Endodermal cell (in vitro differentiated cells): Measurements from ENCODE around the gene C6orf15. TPM values are rescaled to one million over a fixed set of nuclear protein-coding genes. Genes with fewer than 3 reads are reported as not detected.

ENCODE experiments used
- DNase-seq: peaks from one replicate; pipeline ENCODE4 v3.0.0-alpha.2; 2017
- H3K27ac ChIP-seq: 2 replicates; pipeline ENCODE4 v1.5.1; 2013; ENCODE audit warnings: mild to moderate bottlenecking, low read depth, low read length, moderate library complexity
- H3K27me3 ChIP-seq: 2 replicates; pipeline ENCODE4 v1.6.1; 2013; ENCODE audit warnings: mild to moderate bottlenecking, low read length, moderate library complexity; ENCODE audit not compliant: insufficient read depth, control insufficient read depth, poor library complexity, severe bottlenecking
- H3K36me3 ChIP-seq: 2 replicates; pipeline ENCODE4 v1.7.0; 2013; ENCODE audit warnings: mild to moderate bottlenecking, low read length, moderate library complexity; ENCODE audit not compliant: control insufficient read depth, insufficient read depth
- H3K4me1 ChIP-seq: one replicate; pipeline ENCODE4 v1.7.0; 2013; ENCODE audit warnings: low read length; ENCODE audit not compliant: control insufficient read depth, insufficient read depth
- H3K4me3 ChIP-seq: 2 replicates; pipeline ENCODE4 v1.5.1; 2013; ENCODE audit warnings: mild to moderate bottlenecking, low read length, moderate library complexity
- H3K9ac ChIP-seq: 2 replicates; pipeline ENCODE4 v1.6.1; 2013; ENCODE audit warnings: mild to moderate bottlenecking, low read length, moderate library complexity; ENCODE audit not compliant: poor library complexity, severe bottlenecking; ENCODE audit errors: extremely low read depth
- H3K9me3 ChIP-seq: 2 replicates; pipeline ENCODE4 v1.6.1; 2013; ENCODE audit warnings: mild to moderate bottlenecking, low read length, moderate library complexity; ENCODE audit not compliant: control insufficient read depth
- H3K27ac Mint-ChIP-seq: 2 replicates; pipeline ENCODE4 v1.8.0; 2020; ENCODE audit warnings: mixed read lengths
- H3K27me3 Mint-ChIP-seq: 2 replicates; pipeline ENCODE4 v1.8.0; 2021; ENCODE audit warnings: mild to moderate bottlenecking, mixed read lengths; ENCODE audit not compliant: insufficient read depth
- H3K36me3 Mint-ChIP-seq: 2 replicates; pipeline ENCODE4 v1.8.0; 2020; ENCODE audit warnings: low read depth, mixed read lengths
- H3K4me1 Mint-ChIP-seq: 2 replicates; pipeline ENCODE4 v1.8.0; 2020; ENCODE audit warnings: mixed read lengths
- H3K4me3 Mint-ChIP-seq: 2 replicates; pipeline ENCODE4 v1.8.0; 2020; ENCODE audit warnings: mild to moderate bottlenecking, moderate library complexity, mixed read lengths
- H3K9me3 Mint-ChIP-seq: 2 replicates; pipeline ENCODE4 v1.8.0; 2020; ENCODE audit warnings: mild to moderate bottlenecking, mixed read lengths
- WGBS, 2 experiments: methylation state at CpG; one replicate each; pipeline versions ENCODE4 v1.1.5 to v1.1.7; 2013; ENCODE audit warnings: missing lambda C conversion rate in 2 of 2, mixed read lengths in 1 of 2; ENCODE audit not compliant: insufficient coverage in 1 of 2, insufficient read length in 1 of 2; 5-methylcytosine and 5-hydroxymethylcytosine counted together
- total RNA-seq, 2 donors: library from RNA; stranded (reverse); fragmentation: NEBNext Ultra II Directional in 1 of 2; extraction: Animal tissue kit (Norgen Biotek cat#: 25700) in 1 of 2; gene quantifications; 2 replicates in 1 of 2; 3 replicates in 1 of 2; pipeline ENCODE4 v1.2.1, GENCODE V29; 2021
- TF ChIP-seq, protein P1 (sequence below): fragments of 200-600 bp; sonication (generic); conservative IDR thresholded peaks from 2 replicates; pipeline ENCODE4 v1.5.0; 2021; ENCODE audit warnings: antibody characterized with exemption, mild to moderate bottlenecking

Gene C6orf15
- total RNA-seq, 2 donors from 2014 or later = not detected

DNA sequence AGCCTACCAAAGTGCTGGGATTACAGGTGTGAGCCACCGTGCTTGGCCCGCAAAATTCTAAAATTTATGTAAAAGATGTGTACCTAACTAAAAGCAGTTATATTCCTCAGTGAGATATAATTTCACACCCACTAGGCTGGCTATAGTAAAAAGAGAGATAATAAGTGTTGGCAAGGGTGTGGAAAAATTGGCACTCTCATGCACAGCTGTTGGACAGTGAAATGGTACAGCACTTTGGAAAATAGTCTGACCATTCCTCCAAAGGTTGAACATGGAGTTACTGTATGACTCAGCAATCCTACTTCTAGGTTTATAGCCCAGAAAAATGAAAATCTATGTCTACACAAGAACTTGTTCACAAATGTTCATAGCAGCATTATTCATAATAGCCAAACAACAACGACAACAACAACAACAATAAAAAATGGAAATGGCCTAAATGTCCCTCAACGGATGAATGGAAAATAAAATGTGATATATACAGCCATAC lies 13.9 kb downstream of the C6orf15 start:
- DNase-seq = no peak
- H3K4me1 Mint-ChIP-seq = peaks cover 3% of the 10 kb centered on the region
- H3K4me3 Mint-ChIP-seq = no peak overlapping the region
- no peak overlapping the region for H3K27ac Mint-ChIP-seq
- Histone ChIP-seq H3K9ac (no peak overlapping the region), H3K27ac (no peak overlapping the region), H3K4me3 (no peak overlapping the region), H3K36me3 (no peaks in the 10 kb centered on the region), H3K27me3 (no peaks in the 10 kb centered on the region), H3K4me1 (no peaks in the 10 kb centered on the region), H3K9me3 (no peaks in the 10 kb centered on the region)
- H3K9me3 Mint-ChIP-seq = no peaks in the 10 kb centered on the region
- WGBS, 2 experiments = 97 to 100% methylated on average over 2 to 4 of the region's 4 CpGs
- TF ChIP-seq, protein P1, sequence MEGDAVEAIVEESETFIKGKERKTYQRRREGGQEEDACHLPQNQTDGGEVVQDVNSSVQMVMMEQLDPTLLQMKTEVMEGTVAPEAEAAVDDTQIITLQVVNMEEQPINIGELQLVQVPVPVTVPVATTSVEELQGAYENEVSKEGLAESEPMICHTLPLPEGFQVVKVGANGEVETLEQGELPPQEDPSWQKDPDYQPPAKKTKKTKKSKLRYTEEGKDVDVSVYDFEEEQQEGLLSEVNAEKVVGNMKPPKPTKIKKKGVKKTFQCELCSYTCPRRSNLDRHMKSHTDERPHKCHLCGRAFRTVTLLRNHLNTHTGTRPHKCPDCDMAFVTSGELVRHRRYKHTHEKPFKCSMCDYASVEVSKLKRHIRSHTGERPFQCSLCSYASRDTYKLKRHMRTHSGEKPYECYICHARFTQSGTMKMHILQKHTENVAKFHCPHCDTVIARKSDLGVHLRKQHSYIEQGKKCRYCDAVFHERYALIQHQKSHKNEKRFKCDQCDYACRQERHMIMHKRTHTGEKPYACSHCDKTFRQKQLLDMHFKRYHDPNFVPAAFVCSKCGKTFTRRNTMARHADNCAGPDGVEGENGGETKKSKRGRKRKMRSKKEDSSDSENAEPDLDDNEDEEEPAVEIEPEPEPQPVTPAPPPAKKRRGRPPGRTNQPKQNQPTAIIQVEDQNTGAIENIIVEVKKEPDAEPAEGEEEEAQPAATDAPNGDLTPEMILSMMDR = no peak
- no peaks in the 10 kb centered on the region for H3K36me3 Mint-ChIP-seq
- no peaks in the 10 kb centered on the region for H3K27me3 Mint-ChIP-seq

DNA sequence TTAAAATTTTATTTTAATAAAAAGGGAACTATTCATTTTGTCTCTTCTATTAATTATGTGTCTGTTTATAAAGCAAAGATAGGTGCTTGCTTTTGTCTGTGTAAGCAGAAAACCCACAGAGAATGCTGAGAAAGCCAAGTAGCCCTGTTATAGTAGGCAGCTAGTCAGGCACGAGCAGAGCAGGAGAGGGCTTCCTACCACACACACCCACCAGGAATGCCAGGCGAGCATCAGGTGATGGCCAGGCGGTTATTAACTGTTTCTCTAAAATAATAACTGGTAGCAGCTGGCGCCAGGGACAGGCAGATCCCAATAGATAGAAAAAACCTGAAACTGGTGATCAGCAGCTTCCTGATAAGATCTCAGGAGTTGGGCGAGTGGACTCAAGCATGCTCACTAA lies 15.7 kb downstream of the C6orf15 start:
- Histone ChIP-seq H3K4me3 (no peak overlapping the region), H3K9me3 (no peaks in the 10 kb centered on the region), H3K9ac (no peak overlapping the region), H3K27me3 (no peaks in the 10 kb centered on the region), H3K36me3 (no peaks in the 10 kb centered on the region), H3K4me1 (no peaks in the 10 kb centered on the region), H3K27ac (no peak overlapping the region)
- H3K4me1 Mint-ChIP-seq = peaks cover 3% of the 10 kb centered on the region
- WGBS, 2 experiments = 90% methylated on average over 3 to 5 of the region's 5 CpGs
- H3K27ac Mint-ChIP-seq = no peak overlapping the region
- TF ChIP-seq, protein P1 = no peak
- DNase-seq = no peak
- no peaks in the 10 kb centered on the region for H3K27me3 Mint-ChIP-seq
- no peak overlapping the region for H3K4me3 Mint-ChIP-seq
- H3K36me3 Mint-ChIP-seq = no peaks in the 10 kb centered on the region
- no peaks in the 10 kb centered on the region for H3K9me3 Mint-ChIP-seq

DNA sequence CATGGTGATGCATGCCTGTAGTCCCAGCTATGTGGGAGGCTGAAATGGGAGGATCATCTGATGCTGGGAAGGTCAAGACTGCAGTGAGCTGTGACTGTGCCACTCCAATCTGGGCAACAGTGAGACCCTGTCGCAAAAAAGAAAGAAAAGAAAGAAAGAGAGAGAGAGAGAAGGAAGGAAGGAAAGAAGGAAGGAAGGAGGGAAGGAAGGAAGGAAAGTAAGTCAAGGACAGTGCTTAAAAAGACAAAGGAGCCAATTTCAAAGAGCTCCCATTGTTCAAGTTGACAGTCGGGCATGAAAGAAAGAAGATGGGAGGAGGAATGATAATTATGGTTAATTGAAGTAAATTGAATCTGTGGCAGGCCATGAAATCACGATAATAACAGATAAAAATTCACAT lies 16.2 kb downstream of the C6orf15 start:
- Histone ChIP-seq H3K27me3 (no peaks in the 10 kb centered on the region), H3K9ac (no peak overlapping the region), H3K27ac (no peak overlapping the region), H3K4me3 (no peak overlapping the region), H3K4me1 (no peaks in the 10 kb centered on the region), H3K9me3 (no peaks in the 10 kb centered on the region), H3K36me3 (no peaks in the 10 kb centered on the region)
- H3K27ac Mint-ChIP-seq = no peak overlapping the region
- no peak for DNase-seq
- no peak overlapping the region for H3K4me3 Mint-ChIP-seq
- H3K9me3 Mint-ChIP-seq = no peaks in the 10 kb centered on the region
- TF ChIP-seq, protein P1 = no peak
- WGBS, 2 experiments = 79 to 84% methylated on average over 3 of the region's 3 CpGs
- H3K4me1 Mint-ChIP-seq = peaks cover 3% of the 10 kb centered on the region
- H3K36me3 Mint-ChIP-seq = no peaks in the 10 kb centered on the region
- no peaks in the 10 kb centered on the region for H3K27me3 Mint-ChIP-seq
